Keratinocyte (primary cell): Measurements from ENCODE around the gene ZFP1. TPM values are rescaled to one million over a fixed set of nuclear protein-coding genes. Genes with fewer than 3 reads are reported as not detected.

Source experiments
- DNase-seq: peaks from one replicate; pipeline ENCODE4 v3.0.0-alpha.2; 2011; ENCODE audit warnings: low read depth, missing footprints, low spot score
- FAIRE-seq: peaks from 2 replicates; lab custom pipeline; 2011; peaks lifted over from hg19 to GRCh38; lab: Jason Lieb, UNC
- H2AFZ ChIP-seq: 2 replicates; pipeline ENCODE4 v1.6.0; 2012; ENCODE audit warnings: low read length, control low read depth, inconsistent platforms; ENCODE audit not compliant: control insufficient read depth
- H3K27ac ChIP-seq: 2 replicates; pipeline ENCODE4 v1.5.1; 2011; ENCODE audit warnings: low read length; ENCODE audit not compliant: control insufficient read depth, insufficient read depth
- H3K27me3 ChIP-seq: 3 replicates; pipeline ENCODE4 v1.6.0; 2011; ENCODE audit warnings: low read length; ENCODE audit not compliant: control insufficient read depth, insufficient read depth; ENCODE audit errors: extremely low read depth
- H3K36me3 ChIP-seq, 2 experiments: 2 replicates in 1 of 2; 3 replicates in 1 of 2; pipeline ENCODE4 v1.5.1; 2011; ENCODE audit warnings: low read length in 2 of 2, mild to moderate bottlenecking in 1 of 2; ENCODE audit not compliant: control insufficient read depth in 2 of 2, insufficient read depth in 2 of 2; ENCODE audit errors: extremely low read depth in 1 of 2
- H3K4me1 ChIP-seq: 3 replicates; pipeline ENCODE4 v1.5.1; 2011; ENCODE audit warnings: low read length; ENCODE audit not compliant: control insufficient read depth, insufficient read depth; ENCODE audit errors: extremely low read depth
- H3K4me2 ChIP-seq: 3 replicates; pipeline ENCODE4 v1.6.0; 2011; ENCODE audit warnings: low read depth, low read length; ENCODE audit not compliant: control insufficient read depth, insufficient read depth; ENCODE audit errors: extremely low read depth
- H3K4me3 ChIP-seq, 3 experiments: fragments of 200-600 bp in 1 of 3; sonication (generic) in 1 of 3; 2 replicates in 2 of 3; 3 replicates in 1 of 3; pipeline ENCODE4 v1.5.1; 2011 to 2016; ENCODE audit warnings: low read length in 3 of 3, mild to moderate bottlenecking in 3 of 3, control low read depth in 2 of 3, inconsistent platforms in 1 of 3, low read depth in 1 of 3, mixed read lengths in 1 of 3, mixed run types in 1 of 3, moderate library complexity in 1 of 3; ENCODE audit not compliant: control insufficient read depth in 2 of 3, insufficient read depth in 2 of 3; ENCODE audit errors: extremely low read depth in 1 of 3
- H3K79me2 ChIP-seq: 2 replicates; pipeline ENCODE4 v1.6.0; 2012; ENCODE audit warnings: low read length; ENCODE audit not compliant: control insufficient read depth, insufficient read depth
- H3K9ac ChIP-seq: 3 replicates; pipeline ENCODE4 v1.6.0; 2011; ENCODE audit warnings: low read length; ENCODE audit not compliant: control insufficient read depth, insufficient read depth; ENCODE audit errors: extremely low read depth
- H3K9me1 ChIP-seq: 3 replicates; pipeline ENCODE4 v1.6.0; 2011; ENCODE audit warnings: low read length; ENCODE audit not compliant: control insufficient read depth, insufficient read depth; ENCODE audit errors: extremely low read depth
- H3K9me3 ChIP-seq: 2 replicates; pipeline ENCODE4 v1.5.1; 2012; ENCODE audit warnings: low read depth, low read length; ENCODE audit not compliant: control insufficient read depth
- H4K20me1 ChIP-seq: 3 replicates; pipeline ENCODE4 v1.6.0; 2011; ENCODE audit warnings: low read length; ENCODE audit not compliant: control insufficient read depth, insufficient read depth; ENCODE audit errors: extremely low read depth
- EZH2 ChIP-seq: IDR thresholded peaks from one replicate; pipeline ENCODE4 v1.6.1; 2012; ENCODE audit warnings: inconsistent platforms, mild to moderate bottlenecking, low read length, moderate library complexity
- dilution Hi-C: fragments of 300-500 bp; cut with MboI; formaldehyde crosslinking; loops from one replicate; pipeline ENCODE4 v1.7.0; 2020; ENCODE audit warnings: low sequenced_read_pairs; ENCODE audit not compliant: extremely low pct_ligation_motif_present
- polyA plus RNA-seq, 5 experiments: library from polyadenylated mRNA; depleted of rRNA in 3 of 5; stranded (reverse) in 3 of 5; stranded (forward) in 1 of 5; unstranded in 1 of 5; fragments of >200 nt; gene quantifications; 1 replicate in 1 of 5; 2 replicates in 3 of 5; 3 replicates in 1 of 5; pipeline versions ENCODE4 v1.2.1 to v1.2.3, GENCODE V29; 2011 to 2012; ENCODE audit warnings: missing spikeins in 2 of 5, low read depth in 1 of 5, low replicate concordance in 1 of 5
- TF ChIP-seq, protein P1 (sequence below), 3 experiments: IDR thresholded peaks in 1 of 3; conservative IDR thresholded peaks in 1 of 3; optimal IDR thresholded peaks in 1 of 3; 2 replicates in 2 of 3; 3 replicates in 1 of 3; pipeline versions ENCODE3 to v1.5.1; 2011; ENCODE audit warnings: low read length in 3 of 3, mild to moderate bottlenecking in 3 of 3, moderate library complexity in 2 of 3, control low read depth in 1 of 3, inconsistent platforms in 1 of 3; ENCODE audit not compliant: insufficient read depth in 2 of 3; ENCODE audit errors: extremely low read depth in 1 of 3

Gene ZFP1
- polyA plus RNA-seq, 1 donor (not counting 4 experiments of a cell fraction or from before 2014, with no cell fraction given) = 8.6 TPM

DNA sequence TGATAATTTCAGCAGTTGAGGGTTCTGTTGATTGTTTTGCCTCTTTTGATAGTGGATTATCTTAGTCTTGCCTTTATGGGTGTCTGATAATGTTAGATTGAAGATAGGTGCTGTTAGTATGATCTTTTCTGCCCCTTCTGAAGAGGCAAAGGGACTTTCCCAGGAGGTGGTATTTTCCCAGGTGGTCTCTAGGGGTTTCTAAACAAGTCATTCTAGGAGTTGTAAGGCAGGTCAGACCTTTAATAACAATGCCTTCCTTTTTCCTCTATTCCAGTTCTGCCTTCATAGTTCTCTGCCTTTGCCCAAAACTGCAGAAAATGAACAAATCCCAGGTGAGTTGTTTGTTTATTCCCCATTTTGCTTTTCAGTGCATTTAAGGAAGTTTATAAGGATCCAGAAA is 4.3 kb downstream of the ZFP1 start:
- no peak for FAIRE-seq
- H3K9me3 ChIP-seq = no peaks in the 10 kb centered on the region
- no peaks in the 10 kb centered on the region for H3K27me3 ChIP-seq

DNA sequence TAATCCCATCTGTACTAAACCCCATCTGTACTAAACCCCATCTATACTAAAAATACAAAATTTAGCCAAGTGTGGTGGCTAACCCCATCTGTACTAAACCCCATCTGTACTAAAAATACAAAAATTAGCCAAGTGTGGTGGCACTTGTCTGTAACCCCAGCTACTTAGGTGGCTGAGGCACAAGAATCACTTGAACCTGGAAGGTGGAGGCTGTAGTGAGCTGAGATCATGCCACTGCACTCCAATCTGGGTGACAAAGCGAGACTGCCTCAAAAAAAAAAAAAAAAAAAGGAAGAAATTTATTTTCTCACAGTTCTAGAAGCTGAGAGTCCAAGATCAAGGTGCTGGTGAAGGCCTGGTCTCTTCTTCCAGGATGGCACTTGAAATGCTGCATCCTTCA is 12.1 kb downstream of the ZFP1 start:
- Histone ChIP-seq H3K27me3 (no peaks in the 10 kb centered on the region), H3K9ac (no peak overlapping the region), H3K27ac (no peak overlapping the region), H3K4me2 (no peak overlapping the region), H3K4me1 (no peaks in the 10 kb centered on the region), H4K20me1 (no peaks in the 10 kb centered on the region), H3K79me2 (peaks cover 8% of the 10 kb centered on the region), H3K9me1 (no peaks in the 10 kb centered on the region), H3K4me3 (no peak overlapping the region), H3K9me3 (peaks cover 4% of the 10 kb centered on the region), H3K36me3 (peaks cover 2 to 4% of the 10 kb centered on the region in 2 experiments), H2AFZ (no peak overlapping the region)
- dilution Hi-C loops = no loop called here
- no peak for DNase-seq
- TF ChIP-seq, protein P1, sequence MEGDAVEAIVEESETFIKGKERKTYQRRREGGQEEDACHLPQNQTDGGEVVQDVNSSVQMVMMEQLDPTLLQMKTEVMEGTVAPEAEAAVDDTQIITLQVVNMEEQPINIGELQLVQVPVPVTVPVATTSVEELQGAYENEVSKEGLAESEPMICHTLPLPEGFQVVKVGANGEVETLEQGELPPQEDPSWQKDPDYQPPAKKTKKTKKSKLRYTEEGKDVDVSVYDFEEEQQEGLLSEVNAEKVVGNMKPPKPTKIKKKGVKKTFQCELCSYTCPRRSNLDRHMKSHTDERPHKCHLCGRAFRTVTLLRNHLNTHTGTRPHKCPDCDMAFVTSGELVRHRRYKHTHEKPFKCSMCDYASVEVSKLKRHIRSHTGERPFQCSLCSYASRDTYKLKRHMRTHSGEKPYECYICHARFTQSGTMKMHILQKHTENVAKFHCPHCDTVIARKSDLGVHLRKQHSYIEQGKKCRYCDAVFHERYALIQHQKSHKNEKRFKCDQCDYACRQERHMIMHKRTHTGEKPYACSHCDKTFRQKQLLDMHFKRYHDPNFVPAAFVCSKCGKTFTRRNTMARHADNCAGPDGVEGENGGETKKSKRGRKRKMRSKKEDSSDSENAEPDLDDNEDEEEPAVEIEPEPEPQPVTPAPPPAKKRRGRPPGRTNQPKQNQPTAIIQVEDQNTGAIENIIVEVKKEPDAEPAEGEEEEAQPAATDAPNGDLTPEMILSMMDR (optimal IDR thresholded peaks at IDR 0.05 in 1 of 3, IDR thresholded peaks at IDR 0.05 in 1 of 3, conservative IDR thresholded peaks at IDR 0.05 in 1 of 3; ENCODE audit: extremely low read depth in 1 of 3, insufficient read depth in 2 of 3, low read length in 3 of 3) = no peak
- TF ChIP-seq EZH2 = no peak
- FAIRE-seq = no peak

More for the DNA sequence above, 4.3 kb downstream of the ZFP1 start:
- no peak overlapping the region for H2AFZ ChIP-seq
- no peaks in the 10 kb centered on the region for H4K20me1 ChIP-seq
- TF ChIP-seq EZH2 = no peak
- TF ChIP-seq, protein P1 (optimal IDR thresholded peaks at IDR 0.05 in 1 of 3, IDR thresholded peaks at IDR 0.05 in 1 of 3, conservative IDR thresholded peaks at IDR 0.05 in 1 of 3; ENCODE audit: extremely low read depth in 1 of 3, insufficient read depth in 2 of 3, low read length in 3 of 3) = no peak
- H3K36me3 ChIP-seq = peaks cover 2 to 3% of the 10 kb centered on the region in 2 experiments
- H3K4me1 ChIP-seq = peaks cover 7% of the 10 kb centered on the region
- H3K4me2 ChIP-seq = no peak overlapping the region
- no peak overlapping the region for H3K27ac ChIP-seq
- dilution Hi-C loops = no loop called here
- H3K79me2 ChIP-seq = peaks cover 24% of the 10 kb centered on the region
- no peak overlapping the region for H3K9ac ChIP-seq
- no peak for DNase-seq
- H3K9me1 ChIP-seq = no peaks in the 10 kb centered on the region
- no peak overlapping the region for H3K4me3 ChIP-seq
